AG09309 (cell line): ENCODE data around the gene CRNKL1.

ENCODE experiments used
- DNase-seq: peaks from one replicate; pipeline ENCODE4 v3.0.0-alpha.2; 2010; ENCODE audit warnings: low read depth
- H3K4me3 ChIP-seq: 2 replicates; pipeline ENCODE4 v1.5.1; 2011; ENCODE audit warnings: mild to moderate bottlenecking, low read depth, low read length, moderate library complexity; ENCODE audit not compliant: control insufficient read depth
- TF ChIP-seq, protein P1 (sequence below): IDR thresholded peaks from 2 replicates; pipeline ENCODE4 v1.5.1; 2011; ENCODE audit warnings: mild to moderate bottlenecking, low read depth, low read length, inconsistent platforms; ENCODE audit not compliant: insufficient read depth, control insufficient read depth; ENCODE audit errors: missing control alignments

Gene CRNKL1

DNA sequence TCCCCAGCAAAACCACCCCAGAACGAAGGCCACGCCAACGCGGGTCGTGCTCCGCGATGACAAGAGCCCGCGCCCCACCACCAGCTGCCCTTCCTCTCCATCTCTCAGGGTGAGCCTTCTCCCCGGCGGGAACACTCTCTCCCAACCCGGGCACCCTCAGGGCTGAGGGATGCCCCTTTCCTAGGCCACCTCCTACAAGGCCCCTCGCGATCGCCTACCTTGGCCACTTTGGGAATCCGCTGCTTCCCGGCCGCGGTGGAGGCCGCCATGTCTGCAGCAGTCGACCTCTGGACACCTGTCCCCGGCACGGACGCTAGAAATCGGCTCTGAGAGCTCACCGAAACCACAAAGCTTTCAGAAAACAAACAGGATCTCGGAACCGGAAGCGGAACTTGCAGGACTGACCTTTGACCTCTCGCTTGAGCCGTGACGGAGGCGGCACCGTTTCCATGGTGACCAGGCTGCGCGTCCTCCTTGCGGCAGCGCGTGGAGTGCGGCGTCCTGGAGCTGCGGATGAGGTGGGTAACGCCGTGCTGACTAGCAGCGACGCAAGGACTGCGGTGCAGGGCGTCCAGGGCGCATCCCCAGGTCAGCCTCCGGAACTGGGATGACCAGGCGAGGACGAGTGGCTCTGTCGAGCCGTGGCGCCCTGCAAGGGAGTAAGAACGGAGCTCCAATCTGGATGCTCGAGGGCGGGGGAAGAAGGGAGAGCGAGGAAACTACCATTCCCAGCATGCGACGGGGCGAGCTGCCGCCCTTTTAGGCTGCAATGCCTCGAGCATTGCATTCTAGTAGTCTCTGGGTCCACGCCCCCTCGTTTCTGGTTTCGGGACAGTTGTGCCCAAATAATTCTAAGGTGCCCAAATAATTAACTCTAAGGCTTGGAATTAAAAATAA lies at the start of gene CRNKL1, which contains the start of gene CFAP61:
Gene CRNKL1 (minus strand): TSS at position 393 of the 897 bp plus-strand sequence. CDS start 124 bp downstream, at position 269.
Gene CFAP61 (plus strand): TSS at position 459 of the 897 bp plus-strand sequence. CDS start 4,122 bp downstream, outside the sequence.
- TF ChIP-seq, protein P1, sequence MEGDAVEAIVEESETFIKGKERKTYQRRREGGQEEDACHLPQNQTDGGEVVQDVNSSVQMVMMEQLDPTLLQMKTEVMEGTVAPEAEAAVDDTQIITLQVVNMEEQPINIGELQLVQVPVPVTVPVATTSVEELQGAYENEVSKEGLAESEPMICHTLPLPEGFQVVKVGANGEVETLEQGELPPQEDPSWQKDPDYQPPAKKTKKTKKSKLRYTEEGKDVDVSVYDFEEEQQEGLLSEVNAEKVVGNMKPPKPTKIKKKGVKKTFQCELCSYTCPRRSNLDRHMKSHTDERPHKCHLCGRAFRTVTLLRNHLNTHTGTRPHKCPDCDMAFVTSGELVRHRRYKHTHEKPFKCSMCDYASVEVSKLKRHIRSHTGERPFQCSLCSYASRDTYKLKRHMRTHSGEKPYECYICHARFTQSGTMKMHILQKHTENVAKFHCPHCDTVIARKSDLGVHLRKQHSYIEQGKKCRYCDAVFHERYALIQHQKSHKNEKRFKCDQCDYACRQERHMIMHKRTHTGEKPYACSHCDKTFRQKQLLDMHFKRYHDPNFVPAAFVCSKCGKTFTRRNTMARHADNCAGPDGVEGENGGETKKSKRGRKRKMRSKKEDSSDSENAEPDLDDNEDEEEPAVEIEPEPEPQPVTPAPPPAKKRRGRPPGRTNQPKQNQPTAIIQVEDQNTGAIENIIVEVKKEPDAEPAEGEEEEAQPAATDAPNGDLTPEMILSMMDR = no peak

GRCh38 chr20:20100881-20101280 lies 48.6 kb upstream of the CRNKL1 start:
- H3K4me3 ChIP-seq = no peak overlapping the region
- DNase-seq = no peak
- TF ChIP-seq, protein P1 = no peak

More for the DNA sequence above, at the start of gene CRNKL1, which contains the start of gene CFAP61:
- peak within 1 kb of the TSS; percentile 99 for H3K4me3 ChIP-seq
- DNase-seq = peak; percentile 80

DNA sequence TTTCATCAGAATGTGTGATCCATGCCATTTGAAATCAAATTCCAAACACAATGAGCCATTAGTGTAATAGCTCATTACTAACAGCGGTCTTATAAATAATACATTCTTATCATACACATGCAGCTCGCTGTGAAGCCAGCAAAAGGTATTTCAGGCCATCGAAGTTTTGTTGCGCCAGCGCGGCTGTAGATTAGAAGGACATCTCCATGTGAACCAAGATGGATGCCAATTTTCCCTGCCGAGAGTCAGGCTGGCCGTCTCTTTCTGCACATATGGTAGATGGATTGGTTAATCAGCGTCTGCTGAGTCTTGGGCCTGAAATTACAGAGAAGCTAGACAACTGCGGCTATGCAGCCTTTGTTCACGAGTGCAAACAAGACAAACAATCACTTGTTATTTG lies 44.2 kb upstream of the CRNKL1 start:
- H3K4me3 ChIP-seq = no peak overlapping the region
- no peak for DNase-seq
- TF ChIP-seq, protein P1 = no peak

GRCh38 chr20:20095114-20095872 lies 43.0 kb upstream of the CRNKL1 start:
- TF ChIP-seq, protein P1 = no peak
- no peak for DNase-seq
- no peak overlapping the region for H3K4me3 ChIP-seq

- TF ChIP-seq, protein P1 = no peak
- no peak overlapping the region for H3K4me3 ChIP-seq
- no peak for DNase-seq
These were observed 42.1 kb upstream of the CRNKL1 start for GRCh38 chr20:20094410-20094809.

- TF ChIP-seq, protein P1 = no peak
- no peak for DNase-seq
- no peak overlapping the region for H3K4me3 ChIP-seq
These were observed 40.6 kb upstream of the CRNKL1 start for GRCh38 chr20:20092827-20093226.
